Umbilical cord (tissue), 2 donors: ENCODE results near the gene CHD9. TPM values are rescaled to one million over a fixed set of nuclear protein-coding genes. Genes with fewer than 3 reads are reported as not detected.
"Not testable (repeated sequence)": the region's sequence is repeated elsewhere in the genome, so short reads cannot be mapped to it uniquely, and the experiment has no call there.

Source experiments
- DNase-seq: peaks from one replicate; pipeline ENCODE4 v3.0.0-alpha.2; 2015; ENCODE audit warnings: low spot score
- total RNA-seq: library from RNA; depleted of rRNA; stranded (reverse); fragments of >200 nt; gene quantifications from one replicate; pipeline ENCODE4 v1.2.3, GENCODE V29; 2014; ENCODE audit warnings: low replicate concordance; ENCODE audit not compliant: insufficient read depth

Gene CHD9
- total RNA-seq, 1 donor from 2014 or later = 159 TPM

- DNase-seq = no peak
Observed at GRCh38 chr16:53045341-53046220, 9.2 kb upstream of the CHD9 start.

- not testable (repeated sequence) for DNase-seq
Observed at GRCh38 chr16:53047515-53047914, 7.3 kb upstream of the CHD9 start.

- DNase-seq = no peak
Observed at GRCh38 chr16:53048139-53048915, 6.5 kb upstream of the CHD9 start.

- not testable (repeated sequence) for DNase-seq
Observed at GRCh38 chr16:53051255-53051654, 3.5 kb upstream of the CHD9 start.

- peak; percentile 79 for DNase-seq
Observed at GRCh38 chr16:53052519-53053501, 2.0 kb upstream of the CHD9 start, which contains the start of gene CHD9NB. CHD9NB (minus strand) TSS chr16:53052897; CDS start chr16:53044158, 8,739 bp downstream.

- DNase-seq = peak; percentile 60
Observed at GRCh38 chr16:53053967-53054669, 673 bp upstream of the CHD9 start.

- peak; percentile 89 for DNase-seq
Observed at GRCh38 chr16:53055541-53056391, 975 bp downstream of the CHD9 start.

GRCh38 chr16:53056392-53056881, 1.6 kb downstream of the CHD9 start:
- DNase-seq = no peak

GRCh38 chr16:53057658-53058057, 2.9 kb downstream of the CHD9 start:
- DNase-seq = no peak

- DNase-seq = no peak
Observed at GRCh38 chr16:53058441-53058840, 3.6 kb downstream of the CHD9 start.

- no peak for DNase-seq
Observed at GRCh38 chr16:53058882-53059281, 4.1 kb downstream of the CHD9 start.

GRCh38 chr16:53059672-53060071, 4.9 kb downstream of the CHD9 start:
- no peak for DNase-seq

- DNase-seq = no peak
Observed at GRCh38 chr16:53061256-53061655, 6.5 kb downstream of the CHD9 start.

GRCh38 chr16:53061701-53062159, 6.9 kb downstream of the CHD9 start:
- no peak for DNase-seq

GRCh38 chr16:53064081-53064578, 9.3 kb downstream of the CHD9 start:
- DNase-seq = no peak

- DNase-seq = no peak
Observed at GRCh38 chr16:53065461-53066061, 10.8 kb downstream of the CHD9 start.

GRCh38 chr16:53067675-53068074, 12.9 kb downstream of the CHD9 start:
- no peak for DNase-seq

- no peak for DNase-seq
Observed at GRCh38 chr16:53068423-53068833, 13.6 kb downstream of the CHD9 start.

GRCh38 chr16:53069772-53070171, 15.0 kb downstream of the CHD9 start:
- DNase-seq = no peak
